Body of pancreas (tissue), 4 donors: ENCODE data around the gene PAPPA. TPM values are rescaled to one million over a fixed set of nuclear protein-coding genes. Genes with fewer than 3 reads are reported as not detected.

Source experiments
- ATAC-seq: fragments of 150-250 bp; one replicate; pipeline ENCODE4 v1.9.1; 2016
- DNase-seq, 4 donors: peaks; one replicate each; pipeline ENCODE4 v3.0.0-alpha.2; 2019
- H3K27ac ChIP-seq, 4 donors: fragments of 200-600 bp; sonication (generic); 1 replicate in 3 of 4; 2 replicates in 1 of 4; pipeline versions ENCODE4 v1.5.1 to v1.6.1; 2016 to 2019; ENCODE audit warnings: mild to moderate bottlenecking in 1 of 4, mixed read lengths in 1 of 4, moderate library complexity in 1 of 4
- H3K27me3 ChIP-seq, 2 donors: fragments of 200-600 bp; sonication (generic); one replicate each; pipeline ENCODE4 v1.6.0; 2016; ENCODE audit warnings: mild to moderate bottlenecking in 1 of 2
- H3K36me3 ChIP-seq, 2 donors: fragments of 200-600 bp; sonication (generic); replicated peaks in 1 of 2; 2 replicates each; pipeline ENCODE4 v1.5.1; 2016; ENCODE audit warnings: low read depth in 2 of 2; ENCODE audit not compliant: insufficient read depth in 1 of 2
- H3K4me1 ChIP-seq: fragments of 200-600 bp; sonication (generic); one replicate; pipeline ENCODE4 v1.6.0; 2016
- H3K4me3 ChIP-seq, 2 donors: fragments of 200-600 bp; sonication (generic); 1 replicate in 1 of 2; 2 replicates in 1 of 2; pipeline ENCODE4 v1.5.1; 2016 to 2019
- H3K9me3 ChIP-seq, 3 donors: fragments of 200-600 bp; sonication (generic); 1 replicate in 2 of 3; 2 replicates in 1 of 3; pipeline ENCODE4 v1.5.1; 2016
- POLR2A ChIP-seq, 3 donors: fragments of 450-650 bp; IDR thresholded peaks; one replicate each; pipeline ENCODE4 v1.6.1; 2016; ENCODE audit warnings: antibody characterized with exemption in 3 of 3, mild to moderate bottlenecking in 2 of 3
- WGBS, 2 donors: methylation state at CpG; one replicate each; pipeline ENCODE4 v1.1.5; 2017; 5-methylcytosine and 5-hydroxymethylcytosine counted together
- intact Hi-C: fragments of 100-400 bp; cut with DNase I; formaldehyde crosslinking; loops from one replicate; pipeline ENCODE4 v1.15.1; 2023
- total RNA-seq, 2 donors: library from RNA; depleted of rRNA; stranded (reverse); fragments of >200 nt; gene quantifications; one replicate each; pipeline ENCODE4 v1.1.0, GENCODE V29; 2016
- TF ChIP-seq, protein P1 (sequence below), 7 experiments: fragments of 450-650 bp in 4 of 7; fragments of 200-600 bp in 3 of 7; sonication (generic) in 3 of 7; IDR thresholded peaks; one replicate each; pipeline ENCODE4 v1.5.1; 2016 to 2019; ENCODE audit warnings: antibody characterized with exemption in 7 of 7

The PAPPA gene
- total RNA-seq, 2 donors from 2014 or later: 1.0 to 2.0 TPM

DNA sequence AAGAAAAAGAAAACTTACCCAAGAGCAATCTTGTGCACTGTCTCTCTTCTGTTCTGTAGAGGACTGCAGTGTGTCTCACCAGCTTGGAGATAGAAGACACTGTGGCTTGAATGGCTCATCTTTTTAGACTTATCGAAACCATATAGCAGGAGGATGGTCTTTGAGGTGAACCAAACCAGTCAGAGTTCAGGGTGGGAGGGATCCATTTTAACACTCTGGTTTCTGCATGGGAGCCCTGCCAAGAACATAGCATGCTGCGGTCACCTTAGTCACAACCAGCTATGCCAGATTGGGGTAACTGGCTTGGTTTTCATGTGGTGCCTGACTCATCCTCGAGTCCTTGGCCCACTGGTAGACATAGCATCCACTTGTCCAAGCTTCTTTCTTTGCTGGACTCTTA, 135.1 kb downstream of the PAPPA start:
- H3K4me3 ChIP-seq: no peak overlapping the region
- H3K36me3 ChIP-seq: no peaks in the 10 kb centered on the region
- H3K4me1 ChIP-seq: no peaks in the 10 kb centered on the region
- intact Hi-C loops: no loop called here
- ATAC-seq (no peak), DNase-seq (no peak)
- H3K27me3 ChIP-seq: no peaks in the 10 kb centered on the region
- H3K27ac ChIP-seq: no peak overlapping the region
- WGBS, 2 donors: 88 to 92% methylated on average over 3 of the region's 3 CpGs
- no peaks in the 10 kb centered on the region for H3K9me3 ChIP-seq
- TF ChIP-seq, protein P1, sequence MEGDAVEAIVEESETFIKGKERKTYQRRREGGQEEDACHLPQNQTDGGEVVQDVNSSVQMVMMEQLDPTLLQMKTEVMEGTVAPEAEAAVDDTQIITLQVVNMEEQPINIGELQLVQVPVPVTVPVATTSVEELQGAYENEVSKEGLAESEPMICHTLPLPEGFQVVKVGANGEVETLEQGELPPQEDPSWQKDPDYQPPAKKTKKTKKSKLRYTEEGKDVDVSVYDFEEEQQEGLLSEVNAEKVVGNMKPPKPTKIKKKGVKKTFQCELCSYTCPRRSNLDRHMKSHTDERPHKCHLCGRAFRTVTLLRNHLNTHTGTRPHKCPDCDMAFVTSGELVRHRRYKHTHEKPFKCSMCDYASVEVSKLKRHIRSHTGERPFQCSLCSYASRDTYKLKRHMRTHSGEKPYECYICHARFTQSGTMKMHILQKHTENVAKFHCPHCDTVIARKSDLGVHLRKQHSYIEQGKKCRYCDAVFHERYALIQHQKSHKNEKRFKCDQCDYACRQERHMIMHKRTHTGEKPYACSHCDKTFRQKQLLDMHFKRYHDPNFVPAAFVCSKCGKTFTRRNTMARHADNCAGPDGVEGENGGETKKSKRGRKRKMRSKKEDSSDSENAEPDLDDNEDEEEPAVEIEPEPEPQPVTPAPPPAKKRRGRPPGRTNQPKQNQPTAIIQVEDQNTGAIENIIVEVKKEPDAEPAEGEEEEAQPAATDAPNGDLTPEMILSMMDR (IDR thresholded peaks at IDR 0.05): no peak
- TF ChIP-seq POLR2A (IDR thresholded peaks at IDR 0.05): no peak

DNA sequence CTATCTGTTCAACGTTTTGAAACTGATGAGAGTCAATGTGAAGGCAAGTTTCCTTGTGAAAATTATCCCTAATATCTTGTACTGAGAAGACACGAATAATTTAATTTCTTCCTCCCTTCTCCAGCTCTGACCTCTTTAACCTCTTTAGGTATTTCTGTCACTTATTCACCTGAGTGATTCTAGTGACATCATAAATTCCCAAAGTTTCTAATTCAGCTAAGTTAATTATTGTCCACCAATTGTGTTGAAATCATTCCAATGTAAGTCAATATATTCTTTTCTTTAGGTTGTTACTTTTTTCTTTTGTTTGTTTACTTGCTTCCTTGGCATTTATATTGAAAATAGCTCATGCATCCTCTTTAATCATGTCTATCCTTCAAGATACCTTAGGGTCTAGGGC, 143.8 kb downstream of the PAPPA start:
- Histone ChIP-seq H3K27me3 (no peaks in the 10 kb centered on the region), H3K4me1 (no peaks in the 10 kb centered on the region), H3K4me3 (no peak overlapping the region), H3K27ac (no peak overlapping the region), H3K9me3 (no peaks in the 10 kb centered on the region), H3K36me3 (no peaks in the 10 kb centered on the region)
- DNase-seq (no peak), ATAC-seq (no peak)
- WGBS, 2 donors: 24 to 29% methylated on average over 2 of the region's 2 CpGs
- no peak for TF ChIP-seq POLR2A (IDR thresholded peaks at IDR 0.05)
- TF ChIP-seq, protein P1 (IDR thresholded peaks at IDR 0.05): no peak
- intact Hi-C loops: no loop called here

DNA sequence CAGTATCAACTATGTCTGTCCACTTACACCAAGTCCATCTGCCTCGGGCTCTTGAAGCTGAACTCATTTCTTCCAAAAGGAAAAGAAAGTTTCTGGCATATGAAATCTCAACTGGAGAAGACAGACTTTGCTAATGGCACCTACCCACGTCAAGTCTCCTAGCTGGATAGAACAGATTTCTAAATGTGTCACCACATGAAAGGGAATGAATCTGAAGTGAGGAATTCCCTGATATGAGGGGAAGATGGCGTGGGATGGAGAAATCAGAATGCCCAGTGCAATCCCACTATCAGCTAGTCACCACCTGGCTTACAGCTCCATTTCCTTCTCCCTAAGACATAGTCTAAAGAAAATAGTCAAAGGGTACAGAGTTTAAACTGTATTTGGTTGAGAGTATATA, 144.7 kb downstream of the PAPPA start:
- ATAC-seq: no peak
- no peak for DNase-seq
- no peaks in the 10 kb centered on the region for H3K27me3 ChIP-seq
- no peaks in the 10 kb centered on the region for H3K36me3 ChIP-seq
- no peaks in the 10 kb centered on the region for H3K9me3 ChIP-seq
- H3K4me3 ChIP-seq: no peak overlapping the region
- intact Hi-C loops: no loop called here
- no peak overlapping the region for H3K27ac ChIP-seq
- no peaks in the 10 kb centered on the region for H3K4me1 ChIP-seq
- no peak for TF ChIP-seq POLR2A (IDR thresholded peaks at IDR 0.05)
- TF ChIP-seq, protein P1 (IDR thresholded peaks at IDR 0.05): no peak
- 69 to 79% methylated on average over 3 of the region's 3 CpGs for WGBS, 2 donors

DNA sequence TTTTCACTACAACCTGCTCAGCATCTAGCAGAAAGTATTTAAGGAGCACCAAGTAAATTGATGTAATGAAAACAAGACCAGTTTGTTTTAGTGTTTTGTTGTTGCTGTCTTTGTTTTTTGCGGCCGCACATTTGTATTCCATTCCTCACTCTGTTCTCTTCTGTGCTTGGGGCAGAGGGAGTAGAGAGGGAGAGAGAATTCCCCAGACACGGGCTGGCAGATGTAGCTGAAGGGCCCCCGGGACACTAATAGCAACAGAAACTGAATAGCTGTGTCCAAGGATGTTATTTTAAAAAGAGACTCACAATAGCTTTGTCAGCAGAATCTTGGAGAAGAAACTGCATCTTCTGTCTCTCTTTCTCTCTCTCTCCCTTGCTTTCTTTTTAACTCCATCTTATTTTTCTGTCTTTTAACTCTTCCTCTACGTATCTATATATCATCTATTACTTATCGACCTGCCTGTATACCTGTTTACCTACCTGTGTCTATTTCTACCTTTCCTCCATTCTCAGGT, 145.3 kb downstream of the PAPPA start:
- DNase-seq: no peak
- 52 to 54% methylated on average over 6 of the region's 6 CpGs for WGBS, 2 donors
- H3K9me3 ChIP-seq: no peaks in the 10 kb centered on the region
- no peak overlapping the region for H3K27ac ChIP-seq
- H3K27me3 ChIP-seq: no peaks in the 10 kb centered on the region
- H3K4me3 ChIP-seq: no peak overlapping the region
- no peak for ATAC-seq
- no peaks in the 10 kb centered on the region for H3K36me3 ChIP-seq
- TF ChIP-seq, protein P1 (IDR thresholded peaks at IDR 0.05): no peak
- TF ChIP-seq POLR2A (IDR thresholded peaks at IDR 0.05): no peak
- intact Hi-C loops: no loop called here
- no peaks in the 10 kb centered on the region for H3K4me1 ChIP-seq

DNA sequence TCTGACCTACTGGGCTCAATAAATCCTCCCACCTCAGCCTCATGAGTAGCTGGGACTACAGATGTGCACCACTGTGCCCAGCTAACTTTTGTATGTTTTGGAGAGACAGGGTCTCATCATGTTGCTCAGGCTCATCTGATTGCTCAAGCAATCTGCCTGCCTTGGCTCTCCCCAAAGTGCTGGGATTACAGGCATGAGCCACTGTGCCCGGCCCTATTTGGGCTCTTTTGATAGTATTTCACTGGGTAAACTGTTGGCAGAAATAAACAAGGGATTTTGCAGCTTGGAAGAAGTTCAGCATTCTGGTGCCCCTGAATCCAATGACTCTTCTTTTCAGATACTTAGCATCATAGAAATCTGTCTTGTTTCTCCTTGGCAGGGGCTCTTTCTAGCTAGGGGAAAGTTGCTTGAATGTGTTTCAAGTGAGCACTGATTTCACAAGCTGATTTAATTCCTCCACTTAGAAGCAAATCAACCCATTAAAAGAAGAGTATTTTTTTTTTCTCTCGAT, 146.8 kb downstream of the PAPPA start:
- ATAC-seq: no peak
- H3K4me3 ChIP-seq: no peak overlapping the region
- TF ChIP-seq, protein P1 (IDR thresholded peaks at IDR 0.05): no peak
- TF ChIP-seq POLR2A (IDR thresholded peaks at IDR 0.05): no peak
- no peaks in the 10 kb centered on the region for H3K36me3 ChIP-seq
- 67 to 76% methylated on average over 2 of the region's 2 CpGs for WGBS, 2 donors
- intact Hi-C loops: no loop called here
- no peak for DNase-seq
- H3K9me3 ChIP-seq: no peaks in the 10 kb centered on the region
- no peaks in the 10 kb centered on the region for H3K27me3 ChIP-seq
- no peak overlapping the region for H3K27ac ChIP-seq
- no peaks in the 10 kb centered on the region for H3K4me1 ChIP-seq
